GM12878 (cell line): ENCODE measurements around the gene MAPKBP1. TPM values are rescaled to one million over a fixed set of nuclear protein-coding genes. Genes with fewer than 3 reads are reported as not detected.

Experiments
- ATAC-seq: fragments of 200-7000 bp; cut with Tn5 transposase; 3 replicates; pipeline ENCODE4 v1.9.1; 2020; ENCODE audit warnings: mild to moderate bottlenecking, moderate library complexity
- BruUV-seq: library from RNA; stranded (reverse); fragments of 400-500 nt; replicated peaks from 2 replicates; lab custom pipeline; 2021; lab: Mats Ljungman, UMichigan
- CTCF ChIA-PET: fragments of 300-600 bp; sonication (Branson Sonifier 250); formaldehyde crosslinking; extraction: SDS; loops from one replicate; lab custom pipeline; 2021; ENCODE audit warnings: inconsistent platforms; lab: Yijun Ruan, JAX
- POLR2A ChIA-PET: fragments of 350-600 bp; formaldehyde crosslinking; extraction: SDS; loops from one replicate; lab custom pipeline; 2021; ENCODE audit warnings: inconsistent platforms; lab: Charles Lee
- RAD21 ChIA-PET: fragments of 300-600 bp; sonication (Branson Sonifier 250); formaldehyde crosslinking; loops from one replicate; lab custom pipeline; 2023; ENCODE audit warnings: antibody characterized with exemption; ENCODE audit not compliant: unreplicated experiment; lab: Charles Lee
- SMC1A ChIA-PET: fragments of 300-600 bp; sonication (Branson Sonifier 250); formaldehyde crosslinking; loops from one replicate; lab custom pipeline; 2023; ENCODE audit not compliant: unreplicated experiment, uncharacterized antibody; lab: Charles Lee
- DNase-seq: peaks from one replicate; pipeline ENCODE4 v3.0.0-alpha.2; 2011; ENCODE audit warnings: low read depth, low spot score
- FAIRE-seq: peaks from 3 replicates; lab custom pipeline; 2011; peaks lifted over from hg19 to GRCh38; lab: Jason Lieb, UNC
- H2AFZ ChIP-seq: 2 replicates; pipeline ENCODE4 v1.6.0; 2011; ENCODE audit warnings: low read depth, low read length, control low read depth; ENCODE audit not compliant: control insufficient read depth
- H3K27ac ChIP-seq: 2 replicates; pipeline ENCODE4 v1.5.1; 2011; ENCODE audit warnings: control low read depth; ENCODE audit not compliant: control insufficient read depth, insufficient read depth
- H3K27me3 ChIP-seq, 2 experiments: replicated peaks in 1 of 2; 2 replicates each; pipeline versions ENCODE4 v1.6.0 to v1.6.1; 2011; ENCODE audit warnings: low read length in 1 of 2; ENCODE audit not compliant: control insufficient read depth in 2 of 2, insufficient read depth in 2 of 2
- H3K36me3 ChIP-seq, 2 experiments: 2 replicates each; pipeline ENCODE4 v1.5.1; 2011; ENCODE audit warnings: low read length in 1 of 2; ENCODE audit not compliant: control insufficient read depth in 2 of 2, insufficient read depth in 2 of 2
- H3K4me1 ChIP-seq: 2 replicates; pipeline ENCODE4 v1.6.1; 2011; ENCODE audit warnings: mild to moderate bottlenecking, low read length, moderate library complexity, mixed read lengths; ENCODE audit not compliant: control insufficient read depth, insufficient read depth
- H3K4me2 ChIP-seq: 2 replicates; pipeline ENCODE4 v1.6.0; 2011; ENCODE audit warnings: control low read depth; ENCODE audit not compliant: control insufficient read depth, insufficient read depth
- H3K4me3 ChIP-seq: fragments of 200-600 bp; sonication (generic); 2 replicates; pipeline ENCODE4 v1.5.1; 2016
- H3K79me2 ChIP-seq: 2 replicates; pipeline ENCODE4 v1.6.0; 2011; ENCODE audit warnings: low read length; ENCODE audit not compliant: control insufficient read depth, insufficient read depth
- H3K9ac ChIP-seq: 2 replicates; pipeline ENCODE4 v1.8.0; 2011; ENCODE audit warnings: low read length, control low read depth, mixed read lengths; ENCODE audit not compliant: control insufficient read depth, insufficient read depth
- H3K9me3 ChIP-seq: replicated peaks from 3 replicates; pipeline ENCODE4 v1.5.1; 2011; ENCODE audit warnings: mild to moderate bottlenecking, low read length; ENCODE audit not compliant: control insufficient read depth, insufficient read depth
- H4K20me1 ChIP-seq: 2 replicates; pipeline ENCODE4 v1.6.0; 2011; ENCODE audit not compliant: control insufficient read depth, insufficient read depth
- BCL11A ChIP-seq: IDR thresholded peaks from 2 replicates; pipeline ENCODE4 v1.6.1; 2011; ENCODE audit warnings: low read depth, low read length
- CEBPB ChIP-seq, 2 experiments: fragments of 150-350 bp in 1 of 2; IDR thresholded peaks; 2 replicates each; pipeline ENCODE4 v1.6.1; 2012 to 2014; ENCODE audit warnings: low read depth in 2 of 2, low read length in 2 of 2, borderline replicate concordance in 1 of 2, inconsistent platforms in 1 of 2
- MEF2B ChIP-seq: fragments of 450-650 bp; IDR thresholded peaks from 2 replicates; pipeline ENCODE4 v1.6.1; 2018; ENCODE audit warnings: mild to moderate bottlenecking, moderate library complexity; ENCODE audit not compliant: partially characterized antibody, poor library complexity, severe bottlenecking
- MYC ChIP-seq: IDR thresholded peaks from 2 replicates; pipeline ENCODE4 v1.6.1; 2011; ENCODE audit warnings: mild to moderate bottlenecking, low read length, moderate library complexity, inconsistent platforms; ENCODE audit not compliant: insufficient read depth, insufficient replicate concordance, insufficient read length, severe bottlenecking
- POLR2AphosphoS2 ChIP-seq: IDR thresholded peaks from 2 replicates; pipeline ENCODE4 v1.6.1; 2011; ENCODE audit warnings: low read depth, mild to moderate bottlenecking, low read length, improper control_type of control experiment, moderate library complexity
- RELA ChIP-seq: fragments of 450-650 bp; IDR thresholded peaks from 2 replicates; pipeline ENCODE4 v1.8.0; 2014; ENCODE audit warnings: borderline replicate concordance; ENCODE audit not compliant: partially characterized antibody
- REST ChIP-seq: IDR thresholded peaks from 2 replicates; pipeline ENCODE4 v1.6.1; 2012; ENCODE audit warnings: mild to moderate bottlenecking, low read depth, low read length
- RUNX3 ChIP-seq: IDR thresholded peaks from 2 replicates; pipeline ENCODE4 v1.6.1; 2012; ENCODE audit warnings: low read length, inconsistent platforms
- SIX5 ChIP-seq: IDR thresholded peaks from 2 replicates; pipeline ENCODE4 v1.6.1; 2011; ENCODE audit warnings: mild to moderate bottlenecking, low read depth, low read length, moderate library complexity; ENCODE audit not compliant: severe bottlenecking
- SP1 ChIP-seq: IDR thresholded peaks from one replicate; pipeline ENCODE4 v1.6.1; 2011; ENCODE audit warnings: low read depth, low read length
- SRF ChIP-seq, 2 experiments: IDR thresholded peaks; 2 replicates each; pipeline ENCODE4 v1.6.1; 2011; ENCODE audit warnings: low read depth in 2 of 2, low read length in 2 of 2, mild to moderate bottlenecking in 1 of 2, moderate library complexity in 1 of 2
- TBL1XR1 ChIP-seq: IDR thresholded peaks from 2 replicates; pipeline ENCODE4 v1.6.1; 2012; ENCODE audit warnings: low read depth, low read length, improper control_type of control experiment
- ZNF384 ChIP-seq: IDR thresholded peaks from 2 replicates; pipeline ENCODE4 v1.6.1; 2012; ENCODE audit warnings: low read depth, mild to moderate bottlenecking, low read length, improper control_type of control experiment, borderline replicate concordance
- ZNF622 ChIP-seq: fragments of 450-650 bp; IDR thresholded peaks from 2 replicates; pipeline ENCODE4 v1.6.1; 2017; ENCODE audit warnings: mild to moderate bottlenecking, inconsistent platforms
- ZZZ3 ChIP-seq: IDR thresholded peaks from 2 replicates; pipeline ENCODE4 v1.6.1; 2011; ENCODE audit warnings: low read depth; ENCODE audit not compliant: control insufficient read depth, insufficient read length
- WGBS: methylation state at CpG from one replicate; pipeline ENCODE4 v1.1.6; 2016; ENCODE audit warnings: low lambda C conversion rate; ENCODE audit not compliant: insufficient replicate concordance, insufficient coverage; ENCODE audit errors: missing lambda C conversion rate; 5-methylcytosine and 5-hydroxymethylcytosine counted together
- in situ Hi-C: fragments of 300-500 bp; cut with MboI; formaldehyde crosslinking; loops from 9 replicates; pipeline ENCODE4 v1.14.3; 2018; ENCODE audit warnings: mixed read lengths
- intact Hi-C: fragments of 100-400 bp; cut with micrococcal nuclease; formaldehyde crosslinking; loops from one replicate; pipeline ENCODE4 v1.14.2; 2022; ENCODE audit not compliant: unreplicated experiment
- polyA plus RNA-seq, 11 experiments: library from polyadenylated mRNA; depleted of rRNA in 4 of 11; unstranded in 6 of 11; stranded (reverse) in 5 of 11; fragments of >200 nt; fragmentation: Nextera tagmentation in 4 of 11; fragmentation: Illumina TruSeq in 1 of 11; extraction: Ambion mirVana in 4 of 11; extraction: Trizol in 1 of 11; gene quantifications; 1 replicate in 1 of 11; 2 replicates in 10 of 11; pipeline versions ENCODE4 v1.2.1 to v1.2.3, GENCODE V29; 2011 to 2016; ENCODE audit warnings: inconsistent platforms in 2 of 11, missing spikeins in 2 of 11, low read depth in 1 of 11
- total RNA-seq, 4 experiments: library from RNA; depleted of rRNA in 3 of 4; stranded (reverse); fragments of >200 nt in 3 of 4; fragmentation: Illumina TruSeq in 1 of 4; extraction: Trizol in 1 of 4; gene quantifications; 2 replicates each; pipeline versions ENCODE4 v1.2.1 to v1.2.3, GENCODE V29; 2013 to 2021
- TF ChIP-seq, protein P1 (sequence below): fragments of 450-650 bp; conservative IDR thresholded peaks from 2 replicates; pipeline ENCODE4 v1.6.1; 2017; ENCODE audit warnings: mild to moderate bottlenecking, moderate library complexity
- TF ChIP-seq, protein P2 (sequence below): fragments of 450-650 bp; IDR thresholded peaks from 2 replicates; pipeline ENCODE4 v1.6.1; 2017; ENCODE audit warnings: mild to moderate bottlenecking, low read depth, inconsistent platforms; ENCODE audit not compliant: poor library complexity, severe bottlenecking

MAPKBP1 gene
- total and polyA plus RNA-seq, 10 of the 15 experiments (the other 5 are each of a cell fraction or from before 2014, with no cell fraction given): 0.44 to 19.0 (median 7.3) TPM

DNA sequence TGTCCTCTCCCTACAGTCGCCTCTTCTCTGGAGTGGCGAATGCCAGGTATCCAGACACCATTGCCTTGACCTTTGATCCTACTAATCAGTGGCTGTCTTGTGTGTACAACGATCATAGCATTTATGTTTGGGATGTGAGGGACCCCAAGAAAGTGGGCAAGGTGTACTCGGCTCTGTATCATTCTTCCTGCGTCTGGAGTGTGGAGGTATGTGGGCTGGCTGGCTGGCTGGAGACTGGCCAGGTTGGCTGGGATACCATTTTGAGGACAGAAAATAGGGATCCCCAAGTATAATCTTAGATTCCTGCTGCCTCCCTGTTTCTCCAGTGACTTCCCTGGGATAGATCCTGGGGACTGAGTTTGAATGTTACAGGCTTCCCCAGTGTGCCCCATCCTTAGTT is 40.2 kb downstream of the MAPKBP1 start:
- FAIRE-seq (no peak), ATAC-seq (no peak), DNase-seq (no peak)
- Histone ChIP-seq H3K4me2 (no peak overlapping the region), H3K4me3 (no peak overlapping the region), H3K4me1 (no peaks in the 10 kb centered on the region), H4K20me1 (no peaks in the 10 kb centered on the region), H3K79me2 (no peaks in the 10 kb centered on the region), H3K27ac (no peak overlapping the region), H3K27me3 (no peaks in the 10 kb centered on the region), H3K9ac (no peak overlapping the region), H3K9me3 (no peaks in the 10 kb centered on the region), H3K36me3 (peaks cover 3 to 21% of the 10 kb centered on the region in 2 experiments; a peak in 3 of 4 replicates), H2AFZ (no peak overlapping the region)
- BruUV-seq: no TSS peak
- SMC1A ChIA-PET: interaction anchor here (8.3 kb wide), 1 partner anchor 40 kb away, joined by 268 read pairs; the partner anchor contains the start of gene MAPKBP1
- intact Hi-C loops: loop anchor here (5.0 to 10.0 kb wide), 3 partner anchors 120 to 347 kb away; no protein-coding TSS in a partner anchor
- POLR2A ChIA-PET: no interaction called here
- 100% methylated on average over 5 of the region's 5 CpGs for WGBS
- CTCF ChIA-PET: interaction anchor here (4.6 to 6.3 kb wide), 2 partner anchors 39 to 211 kb away, joined by 41 to 365 read pairs; partner anchors contain the start of gene MAPKBP1
- in situ Hi-C loops: loop anchor here (5.0 kb wide), 1 partner anchor 42 kb away; the partner anchor contains the start of gene MAPKBP1
- RAD21 ChIA-PET: no interaction called here
- TF ChIP-seq ZZZ3 (no peak), RELA (no peak), CEBPB (IDR thresholded peaks at IDR 0.05; ENCODE audit: borderline replicate concordance in 1 of 2, low read depth in 2 of 2, low read length in 2 of 2) (no peak), REST (no peak), ZNF384 (no peak), MYC (no peak), BCL11A (no peak), SP1 (no peak), SIX5 (no peak), TBL1XR1 (no peak), POLR2AphosphoS2 (no peak), RUNX3 (no peak), MEF2B (no peak), ZNF622 (no peak), SRF (IDR thresholded peaks at IDR 0.05; ENCODE audit: low read depth in 2 of 2, low read length in 2 of 2) (no peak)
- TF ChIP-seq, protein P1, sequence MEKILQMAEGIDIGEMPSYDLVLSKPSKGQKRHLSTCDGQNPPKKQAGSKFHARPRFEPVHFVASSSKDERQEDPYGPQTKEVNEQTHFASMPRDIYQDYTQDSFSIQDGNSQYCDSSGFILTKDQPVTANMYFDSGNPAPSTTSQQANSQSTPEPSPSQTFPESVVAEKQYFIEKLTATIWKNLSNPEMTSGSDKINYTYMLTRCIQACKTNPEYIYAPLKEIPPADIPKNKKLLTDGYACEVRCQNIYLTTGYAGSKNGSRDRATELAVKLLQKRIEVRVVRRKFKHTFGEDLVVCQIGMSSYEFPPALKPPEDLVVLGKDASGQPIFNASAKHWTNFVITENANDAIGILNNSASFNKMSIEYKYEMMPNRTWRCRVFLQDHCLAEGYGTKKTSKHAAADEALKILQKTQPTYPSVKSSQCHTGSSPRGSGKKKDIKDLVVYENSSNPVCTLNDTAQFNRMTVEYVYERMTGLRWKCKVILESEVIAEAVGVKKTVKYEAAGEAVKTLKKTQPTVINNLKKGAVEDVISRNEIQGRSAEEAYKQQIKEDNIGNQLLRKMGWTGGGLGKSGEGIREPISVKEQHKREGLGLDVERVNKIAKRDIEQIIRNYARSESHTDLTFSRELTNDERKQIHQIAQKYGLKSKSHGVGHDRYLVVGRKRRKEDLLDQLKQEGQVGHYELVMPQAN: no peak
- TF ChIP-seq, protein P2, sequence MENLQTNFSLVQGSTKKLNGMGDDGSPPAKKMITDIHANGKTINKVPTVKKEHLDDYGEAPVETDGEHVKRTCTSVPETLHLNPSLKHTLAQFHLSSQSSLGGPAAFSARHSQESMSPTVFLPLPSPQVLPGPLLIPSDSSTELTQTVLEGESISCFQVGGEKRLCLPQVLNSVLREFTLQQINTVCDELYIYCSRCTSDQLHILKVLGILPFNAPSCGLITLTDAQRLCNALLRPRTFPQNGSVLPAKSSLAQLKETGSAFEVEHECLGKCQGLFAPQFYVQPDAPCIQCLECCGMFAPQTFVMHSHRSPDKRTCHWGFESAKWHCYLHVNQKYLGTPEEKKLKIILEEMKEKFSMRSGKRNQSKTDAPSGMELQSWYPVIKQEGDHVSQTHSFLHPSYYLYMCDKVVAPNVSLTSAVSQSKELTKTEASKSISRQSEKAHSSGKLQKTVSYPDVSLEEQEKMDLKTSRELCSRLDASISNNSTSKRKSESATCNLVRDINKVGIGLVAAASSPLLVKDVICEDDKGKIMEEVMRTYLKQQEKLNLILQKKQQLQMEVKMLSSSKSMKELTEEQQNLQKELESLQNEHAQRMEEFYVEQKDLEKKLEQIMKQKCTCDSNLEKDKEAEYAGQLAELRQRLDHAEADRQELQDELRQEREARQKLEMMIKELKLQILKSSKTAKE: no peak
